Posterior vena cava (tissue), 2 donors: ENCODE measurements around the gene MRPS30. TPM values are rescaled to one million over a fixed set of nuclear protein-coding genes. Genes with fewer than 3 reads are reported as not detected.
"Not testable (repeated sequence)": the region's sequence is repeated elsewhere in the genome, so short reads cannot be mapped to it uniquely, and the experiment has no call there.

Experiments used
- DNase-seq: peaks from one replicate; pipeline ENCODE4 v3.0.0-alpha.2; 2020; ENCODE audit warnings: low spot score
- intact Hi-C, 2 donors: fragments of 100-400 bp; cut with DNase I; formaldehyde crosslinking; loops; one replicate each; pipeline versions ENCODE4 v1.14.1 to v1.14.2; 2022 to 2023
- long read RNA-seq, 2 donors: library from polyadenylated mRNA; unstranded; transcript quantifications; one replicate each; pipeline ENCODE4 v2.0.0, GENCODE V29; 2020 to 2021
- total RNA-seq, 2 donors: library from RNA; stranded (reverse); fragmentation: NEBNext Ultra II Directional; extraction: Animal tissue kit (Norgen Biotek cat#: 25700); gene quantifications; one replicate each; pipeline ENCODE4 v1.2.1, GENCODE V29; 2021
- donor health status: DM: yes; HTN: yes; CAD: no.
- donor health status: DM: yes; HTN: yes; CAD: no.

MRPS30 gene
- total RNA-seq = 10 to 100 TPM; 33.5 to 37.4 TPM
- long read RNA-seq, donor 1, transcript MRPS30-202 (5 exons, 1,678 nt) = major isoform, 7 of 10 reads
- long read RNA-seq, donor 1, partial matches to known transcripts = 1 of 10 reads
- long read RNA-seq, donor 1, other reads (novel, unspliced or antisense) = 2 of 10 reads
- long read RNA-seq, donor 2, transcript MRPS30-202 (5 exons, 1,678 nt) = major isoform, 40 of 43 reads
- long read RNA-seq, donor 2, partial matches to known transcripts = 0 of 43 reads
- long read RNA-seq, donor 2, other reads (novel, unspliced or antisense) = 3 of 43 reads

GRCh38 chr5:44808435-44809214, at the start of gene MRPS30:
Gene MRPS30, plus strand, starts transcription at chr5:44808947. Its CDS starts 16 bp downstream, at chr5:44808963.
- intact Hi-C loops = no loop called here
- DNase-seq = peak; percentile 94

GRCh38 chr5:44769200-44769876, 39.4 kb upstream of the MRPS30 start:
- no peak for DNase-seq
- intact Hi-C loops = no loop called here

DNA sequence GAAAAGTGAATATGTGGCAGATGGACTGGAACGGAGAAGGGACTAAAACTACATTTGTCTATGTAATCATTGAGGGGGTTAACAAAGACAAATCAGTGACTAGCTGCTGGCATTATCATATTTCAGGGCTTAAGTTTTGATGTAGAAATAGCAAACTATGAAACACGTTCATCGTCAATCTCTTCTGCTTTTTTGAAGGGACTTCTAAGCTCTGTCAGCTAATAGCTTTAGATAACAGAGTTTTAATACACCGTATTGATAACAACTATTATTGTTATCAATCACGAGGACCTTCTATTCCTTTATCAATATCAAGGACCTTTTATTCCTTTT, 38.9 kb upstream of the MRPS30 start:
- intact Hi-C loops = no loop called here
- DNase-seq = no peak

DNA sequence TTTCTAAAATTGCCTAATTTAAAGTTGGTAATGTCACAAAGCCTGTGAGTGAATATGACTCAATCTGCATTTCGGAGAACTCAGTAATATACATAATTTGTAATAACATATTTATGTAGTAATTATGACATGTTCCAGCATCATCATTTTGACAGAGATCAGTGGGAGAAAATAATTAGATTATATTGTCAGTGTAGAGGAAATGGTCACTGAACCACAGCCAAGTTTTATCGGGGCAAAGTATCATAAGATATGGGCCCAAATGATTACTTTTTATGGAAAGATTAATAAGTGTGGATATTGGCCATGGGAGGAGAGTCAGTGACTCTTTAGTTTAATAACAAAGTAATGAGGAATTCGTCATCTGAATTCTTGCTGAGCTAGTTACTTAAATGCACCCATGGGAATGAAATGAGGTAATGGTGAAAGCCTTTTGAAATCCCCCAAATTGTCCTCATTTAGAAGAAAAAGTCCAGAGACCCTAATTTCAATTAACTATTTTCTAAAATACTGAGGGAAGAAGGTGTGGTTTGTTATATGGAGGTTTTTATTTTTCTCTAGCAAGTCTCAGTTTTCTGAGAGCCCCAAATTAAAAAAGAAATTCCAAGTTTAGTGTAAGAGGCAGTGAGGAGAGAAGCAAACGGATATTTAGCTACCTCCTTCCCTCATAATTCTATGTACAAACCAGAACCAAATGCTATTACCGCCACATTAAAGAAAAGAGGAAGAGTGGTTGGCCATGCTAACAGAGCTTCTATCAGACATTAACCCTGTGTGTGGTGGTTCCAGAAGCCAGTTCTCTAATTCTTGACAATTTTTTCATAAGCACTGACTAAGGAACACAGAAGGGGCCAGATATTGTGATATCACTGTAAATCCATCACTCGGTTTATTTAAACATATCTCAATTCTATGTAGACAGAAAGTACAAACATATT, 37.7 kb upstream of the MRPS30 start:
- intact Hi-C loops = no loop called here
- DNase-seq = no peak

GRCh38 chr5:44772397-44772796, 36.4 kb upstream of the MRPS30 start:
- intact Hi-C loops, DNase-seq: not testable (repeated sequence)

- intact Hi-C loops = no loop called here
- no peak for DNase-seq
These were observed 34.4 kb upstream of the MRPS30 start for GRCh38 chr5:44774279-44774880.

DNA sequence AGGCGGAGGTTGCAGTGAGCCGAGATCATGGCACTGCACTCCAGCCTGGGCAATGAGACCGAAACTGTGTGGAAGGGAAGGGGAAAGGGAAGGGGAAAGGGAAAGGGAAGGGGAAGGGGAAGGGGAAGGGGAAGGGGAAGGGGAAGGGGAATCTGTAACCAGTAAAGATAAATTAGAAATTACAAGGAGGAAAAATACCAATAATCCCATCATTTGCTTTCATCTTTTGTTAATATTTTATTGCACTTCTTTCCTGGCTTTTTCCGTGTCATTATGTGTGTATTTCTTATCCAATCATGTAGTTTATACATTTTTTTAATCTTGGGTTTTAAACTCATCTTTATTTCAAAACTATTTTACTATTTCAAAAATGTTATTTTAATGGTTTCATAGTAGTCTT, 29.6 kb upstream of the MRPS30 start:
- intact Hi-C loops = no loop called here
- DNase-seq = no peak

DNA sequence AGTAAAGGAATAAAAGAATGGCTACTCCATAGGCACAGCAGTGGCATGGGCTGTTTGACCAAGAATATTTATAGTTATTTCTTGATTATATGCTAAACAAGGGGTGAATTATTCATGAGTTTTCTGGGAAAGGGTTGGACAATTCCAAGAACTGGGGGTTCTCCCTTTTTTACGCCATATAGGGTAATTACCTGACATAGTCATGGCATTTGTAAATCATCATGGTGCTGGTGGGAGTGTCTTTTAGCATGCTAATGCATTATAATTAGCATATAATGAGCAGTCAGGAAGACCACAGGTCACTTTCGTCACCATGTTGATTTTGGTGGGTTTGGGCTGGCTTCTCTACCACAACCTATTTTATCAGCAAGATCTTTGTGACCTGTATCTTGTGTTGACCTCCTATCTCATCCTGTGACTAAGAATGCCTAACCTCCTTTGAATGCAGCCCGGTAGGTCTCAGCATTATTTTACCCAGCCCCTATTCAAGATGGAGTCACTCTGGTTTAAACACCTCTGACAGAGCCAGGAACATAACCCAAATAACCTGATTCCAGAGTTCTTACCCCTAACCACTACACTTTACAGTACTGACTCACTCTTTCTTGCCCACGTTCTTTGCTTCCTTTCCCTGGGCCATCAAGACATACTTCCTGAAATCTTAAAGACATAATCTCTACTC, 25.0 kb upstream of the MRPS30 start:
- intact Hi-C loops = no loop called here
- DNase-seq = no peak

DNA sequence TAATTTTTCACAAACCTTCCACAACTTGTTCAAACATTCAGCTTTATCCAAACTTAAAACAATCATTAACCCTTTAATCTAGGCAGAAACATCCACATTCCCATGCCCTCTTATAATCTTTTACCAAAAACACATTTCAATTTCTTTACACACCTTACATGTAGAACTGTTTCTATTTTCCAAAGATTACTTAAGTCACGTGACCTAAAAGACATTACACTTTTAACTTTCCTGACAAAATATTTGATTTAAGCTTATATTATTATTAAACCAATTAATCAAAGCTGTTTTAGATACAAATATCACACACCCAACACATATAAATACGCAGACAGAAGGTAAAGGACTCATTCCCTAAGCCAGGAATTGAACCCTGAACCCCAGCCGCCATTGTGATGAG, 21.0 kb upstream of the MRPS30 start:
- no peak for DNase-seq

DNA sequence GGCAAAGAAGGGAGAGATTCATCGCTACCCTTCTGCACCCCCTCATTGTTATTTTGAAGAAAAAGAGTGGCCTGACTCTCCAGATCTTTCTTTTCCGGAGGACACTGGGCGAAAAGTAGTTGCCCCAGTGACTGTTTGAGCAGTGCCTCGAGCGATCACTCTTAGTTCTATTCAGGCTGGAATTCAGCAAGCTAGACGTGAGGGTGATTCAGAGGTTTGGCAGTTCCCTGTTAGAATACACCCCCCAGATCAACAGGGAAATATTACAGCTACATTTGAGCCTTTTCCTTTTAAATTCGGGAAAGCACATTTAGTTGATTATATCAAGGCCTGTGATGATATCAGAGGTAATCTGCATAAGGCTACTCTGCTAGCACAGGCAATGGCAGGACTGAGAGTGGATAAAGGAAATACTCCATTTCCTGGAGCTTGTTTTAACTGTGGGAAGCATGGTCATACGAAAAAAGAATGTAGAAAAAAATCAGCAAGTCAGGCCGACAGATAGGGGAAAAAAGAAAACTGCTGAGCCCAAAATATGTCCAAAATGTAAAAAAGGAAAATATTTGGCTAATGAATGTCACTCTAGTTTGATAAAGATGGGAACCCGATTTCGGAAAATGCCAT, 19.3 kb upstream of the MRPS30 start:
- intact Hi-C loops, DNase-seq: not testable (repeated sequence)

More for the DNA sequence above, 21.0 kb upstream of the MRPS30 start:
- intact Hi-C loops = no loop called here

DNA sequence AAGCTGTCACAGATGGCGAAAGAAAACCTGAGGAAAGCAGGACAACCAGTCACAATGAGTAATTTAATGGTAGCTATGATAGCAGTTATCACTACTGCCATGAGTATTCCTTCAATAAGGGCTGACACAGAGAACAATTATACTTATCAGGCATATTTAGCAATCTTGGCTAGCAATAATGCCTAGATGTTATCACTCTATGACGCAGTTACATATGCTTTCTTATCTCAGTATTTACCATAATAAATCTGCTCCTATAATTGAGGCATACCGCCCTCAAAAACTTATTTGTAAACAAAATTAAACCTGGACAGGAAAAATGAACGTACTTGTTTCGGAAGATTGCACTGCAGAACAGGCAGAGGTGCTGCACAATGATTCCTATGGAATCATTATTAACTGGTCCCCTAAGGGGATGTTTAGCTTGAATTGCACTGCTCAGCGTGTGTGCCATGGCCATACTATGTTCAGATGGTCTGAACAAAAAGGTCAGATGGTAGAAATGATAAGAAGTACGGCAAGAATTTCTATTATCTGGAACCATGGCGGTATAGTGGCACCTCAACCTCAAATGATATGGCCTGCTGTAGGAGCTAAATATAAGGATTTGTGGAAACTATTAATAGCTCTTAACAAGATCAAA, 16.6 kb upstream of the MRPS30 start:
- not testable (repeated sequence) for DNase-seq

DNA sequence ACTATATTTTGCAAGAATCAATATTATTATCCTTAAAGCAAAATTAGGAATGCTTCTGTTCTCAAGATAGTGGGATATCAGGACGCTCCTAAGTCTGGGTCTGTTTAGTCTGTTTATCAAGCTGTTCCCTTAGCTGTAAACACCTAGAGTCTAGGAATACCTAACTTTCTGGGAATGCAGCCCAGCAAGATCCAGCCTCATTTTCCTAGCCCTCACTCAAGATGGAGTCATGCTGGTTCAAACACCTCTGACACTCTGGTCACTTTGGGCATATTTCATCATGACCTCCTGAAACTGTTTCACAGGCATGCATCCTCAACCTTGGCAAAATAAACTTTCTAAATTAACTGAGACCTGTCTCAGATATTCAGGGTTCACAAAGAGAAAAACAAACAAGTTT, 14.4 kb upstream of the MRPS30 start:
- intact Hi-C loops = no loop called here
- DNase-seq = no peak

More for the DNA sequence above, 16.6 kb upstream of the MRPS30 start:
- intact Hi-C loops = not testable (repeated sequence)

DNA sequence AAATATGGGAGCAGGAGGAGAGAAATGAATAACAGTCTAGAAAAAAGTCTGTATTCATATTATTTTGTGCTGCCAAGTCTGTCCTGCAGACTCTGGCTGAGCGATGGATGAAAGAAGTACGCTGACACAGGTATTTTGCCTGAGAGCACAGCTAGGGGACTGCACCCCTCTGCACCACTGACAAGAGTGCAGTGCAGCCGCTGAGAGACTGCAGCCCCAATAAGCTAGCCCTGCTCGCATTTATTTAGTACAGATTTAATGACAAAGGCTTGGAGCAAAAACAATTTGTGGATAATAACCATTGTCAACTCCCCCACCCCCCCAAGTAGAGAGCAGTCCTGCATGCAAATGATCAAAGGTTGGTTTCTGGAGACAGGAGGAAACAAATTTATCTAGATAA, 13.3 kb upstream of the MRPS30 start:
- intact Hi-C loops = no loop called here
- no peak for DNase-seq

- DNase-seq = no peak
- intact Hi-C loops = no loop called here
These were observed 10.9 kb upstream of the MRPS30 start for GRCh38 chr5:44797841-44798240.

DNA sequence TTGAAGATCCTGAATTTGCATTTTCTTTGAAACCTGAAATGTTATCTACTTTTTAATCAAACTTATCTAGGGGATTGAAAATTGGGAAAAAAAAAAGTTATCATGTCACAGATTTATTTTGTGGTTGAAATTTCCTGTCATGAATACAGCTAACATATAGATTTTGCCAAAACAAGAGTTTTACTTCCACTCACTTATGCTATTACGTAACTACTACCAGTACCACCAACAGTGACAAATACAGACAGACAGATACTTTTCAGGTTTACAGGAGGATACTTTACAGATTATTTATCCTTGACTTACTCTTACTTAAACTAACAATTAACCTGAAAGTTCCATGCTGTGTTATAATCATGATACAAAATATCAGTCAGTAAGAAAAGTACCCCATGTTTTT, 6.8 kb upstream of the MRPS30 start:
- DNase-seq = no peak
- intact Hi-C loops = no loop called here

GRCh38 chr5:44806608-44807007, 2.1 kb upstream of the MRPS30 start:
- intact Hi-C loops = no loop called here
- DNase-seq = no peak

DNA sequence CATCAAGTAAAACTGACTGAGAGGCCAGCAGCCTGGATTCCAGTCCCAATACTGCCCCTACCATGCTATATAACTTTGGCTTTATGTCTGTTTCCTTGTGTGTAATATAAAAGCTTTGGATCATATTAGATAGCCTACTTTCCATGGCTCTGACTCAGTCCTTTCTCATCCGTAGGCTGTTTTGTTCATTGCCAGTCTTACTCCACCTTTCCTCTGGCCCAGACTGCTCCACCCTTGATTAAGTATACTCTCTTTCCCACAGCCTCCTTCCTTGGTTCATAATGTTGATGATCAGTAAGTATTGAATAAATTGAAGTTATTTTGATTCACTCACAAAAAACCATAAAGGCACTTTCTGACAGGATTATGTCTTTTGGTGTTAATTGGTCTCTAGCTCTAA, 1.5 kb upstream of the MRPS30 start:
- intact Hi-C loops = no loop called here
- no peak for DNase-seq
